ENCODE data around the gene CFAP54. TPM values are rescaled to one million over a fixed set of nuclear protein-coding genes. Genes with fewer than 3 reads are reported as not detected.
A peak's percentile ranks its signal among the peaks of the same experiment; 100 is the strongest.

Gene CFAP54
- polyA plus RNA-seq, 3 donors, result not detected

GRCh38 chr12:96501908-96502307 is 12.5 kb downstream of the CFAP54 start:
- Histone ChIP-seq H3K9me3 (replicated peaks in 1 of 2; ENCODE audit: control insufficient read depth in 1 of 2, insufficient read depth in 1 of 2, low read length in 2 of 2) (no peaks in the 10 kb centered on the region), H3K4me3 (replicated peaks in 1 of 3; ENCODE audit: low read depth in 2 of 3, low read length in 3 of 3) (no peak overlapping the region), H3K27me3 (ENCODE audit: control insufficient read depth in 2 of 2, insufficient read depth in 2 of 2, low read length in 2 of 2) (no peaks in the 10 kb centered on the region), H2AFZ (ENCODE audit: insufficient read depth, low read depth, low read length, poor library complexity, severe bottlenecking) (peak overlapping the region; percentile 7), H3K9ac (ENCODE audit: insufficient read depth, low read length, poor library complexity, severe bottlenecking) (no peak overlapping the region), H3K36me3 (replicated peaks in 1 of 2; ENCODE audit: control insufficient read depth in 1 of 2, insufficient read depth in 2 of 2, low read length in 2 of 2) (no peaks in the 10 kb centered on the region), H3K79me2 (ENCODE audit: insufficient read depth, low read length) (no peaks in the 10 kb centered on the region), H3K4me1 (ENCODE audit: control insufficient read depth in 1 of 2, insufficient read depth in 2 of 2, low read length in 2 of 2) (peaks cover 10 to 12% of the 10 kb centered on the region in 2 donors), H4K20me1 (ENCODE audit: insufficient read depth, low read length) (no peaks in the 10 kb centered on the region), H3K4me2 (replicated peaks; ENCODE audit: extremely low read depth, low read length, poor library complexity, severe bottlenecking) (no peak overlapping the region), H3K27ac (ENCODE audit: low read depth in 1 of 2, low read length in 2 of 2) (no peak overlapping the region)
- H3K4me1 Mint-ChIP-seq, result peaks cover 15% of the 10 kb centered on the region
- no peak for DNase-seq
- no peaks in the 10 kb centered on the region for H3K9me3 Mint-ChIP-seq
- H3K27me3 Mint-ChIP-seq (ENCODE audit: low read depth in 3 of 3), result peaks cover 0 to 3% (median 0%) of the 10 kb centered on the region in 3 donors
- H3K27ac Mint-ChIP-seq, result peak overlapping the region in 2 of 7 donors; percentile 30 to 33
- no peak overlapping the region for H3K4me3 Mint-ChIP-seq
- intact Hi-C loops (cut with micrococcal nuclease), result no loop called here
- H3K36me3 Mint-ChIP-seq, result no peaks in the 10 kb centered on the region
- no peak for TF ChIP-seq CTCF (IDR thresholded peaks at IDR 0.05)

GRCh38 chr12:96502477-96502876 is 13.1 kb downstream of the CFAP54 start:
- Mint-ChIP-seq H3K27me3 (ENCODE audit: low read depth in 3 of 3) (peaks cover 0 to 3% (median 0%) of the 10 kb centered on the region in 3 donors), H3K36me3 (no peaks in the 10 kb centered on the region), H3K9me3 (no peaks in the 10 kb centered on the region), H3K4me1 (peaks cover 15% of the 10 kb centered on the region), H3K4me3 (no peak overlapping the region), H3K27ac (no peak overlapping the region)
- no peaks in the 10 kb centered on the region for H4K20me1 ChIP-seq (ENCODE audit: insufficient read depth, low read length)
- no peaks in the 10 kb centered on the region for H3K9me3 ChIP-seq (replicated peaks in 1 of 2; ENCODE audit: control insufficient read depth in 1 of 2, insufficient read depth in 1 of 2, low read length in 2 of 2)
- TF ChIP-seq CTCF (IDR thresholded peaks at IDR 0.05), result no peak
- peaks cover 10 to 12% of the 10 kb centered on the region in 2 donors for H3K4me1 ChIP-seq (ENCODE audit: control insufficient read depth in 1 of 2, insufficient read depth in 2 of 2, low read length in 2 of 2)
- no peak overlapping the region for H2AFZ ChIP-seq (ENCODE audit: insufficient read depth, low read depth, low read length, poor library complexity, severe bottlenecking)
- intact Hi-C loops (cut with micrococcal nuclease), result no loop called here
- DNase-seq, result no peak
- H3K36me3 ChIP-seq (replicated peaks in 1 of 2; ENCODE audit: control insufficient read depth in 1 of 2, insufficient read depth in 2 of 2, low read length in 2 of 2), result no peaks in the 10 kb centered on the region
- no peak overlapping the region for H3K4me3 ChIP-seq (replicated peaks in 1 of 3; ENCODE audit: low read depth in 2 of 3, low read length in 3 of 3)
- H3K4me2 ChIP-seq (replicated peaks; ENCODE audit: extremely low read depth, low read length, poor library complexity, severe bottlenecking), result no peak overlapping the region
- H3K27ac ChIP-seq (ENCODE audit: low read depth in 1 of 2, low read length in 2 of 2), result no peak overlapping the region
- H3K27me3 ChIP-seq (ENCODE audit: control insufficient read depth in 2 of 2, insufficient read depth in 2 of 2, low read length in 2 of 2), result no peaks in the 10 kb centered on the region
- no peaks in the 10 kb centered on the region for H3K79me2 ChIP-seq (ENCODE audit: insufficient read depth, low read length)
- no peak overlapping the region for H3K9ac ChIP-seq (ENCODE audit: insufficient read depth, low read length, poor library complexity, severe bottlenecking)

Data from CD14-positive monocyte (primary cell).